LHCN-M2 (cell line): ENCODE results near the gene CD55. TPM values are rescaled to one million over a fixed set of nuclear protein-coding genes. Genes with fewer than 3 reads are reported as not detected.

Experiments
- total RNA-seq: library from RNA; depleted of rRNA; stranded (reverse); fragments of >200 nt; gene quantifications from 2 replicates; pipeline ENCODE4 v1.2.3, GENCODE V29; 2014; rRNA removed

The CD55 gene
- total RNA-seq, 1 experiment from 2014 or later, result 23.8 TPM

Other genes with a start within 250 kb of the CD55 start
- not detected in 2 replicates for gene C4BPB, start 232.8 kb upstream of the CD55 start, total RNA-seq
- not detected in 2 replicates for gene C4BPA, start 217.4 kb upstream of the CD55 start, total RNA-seq
- not detected in 2 replicates for gene CR2, start 132.7 kb downstream of the CD55 start, total RNA-seq
- gene CR1, start 174.5 kb downstream of the CD55 start, total RNA-seq, result not detected in 2 replicates